GM19395 (cell line): Measurements from ENCODE around the gene CIT.
"Not testable (repeated sequence)": the region's sequence is repeated elsewhere in the genome, so short reads cannot be mapped to it uniquely, and the experiment has no call there.

Source experiments
- ATAC-seq: cut with Tn5 transposase; IDR thresholded peaks from one replicate; pipeline ENCODE4 v1.9.1; 2021; ENCODE audit warnings: mild to moderate bottlenecking, moderate library complexity; ENCODE audit not compliant: unreplicated experiment

Gene CIT

DNA sequence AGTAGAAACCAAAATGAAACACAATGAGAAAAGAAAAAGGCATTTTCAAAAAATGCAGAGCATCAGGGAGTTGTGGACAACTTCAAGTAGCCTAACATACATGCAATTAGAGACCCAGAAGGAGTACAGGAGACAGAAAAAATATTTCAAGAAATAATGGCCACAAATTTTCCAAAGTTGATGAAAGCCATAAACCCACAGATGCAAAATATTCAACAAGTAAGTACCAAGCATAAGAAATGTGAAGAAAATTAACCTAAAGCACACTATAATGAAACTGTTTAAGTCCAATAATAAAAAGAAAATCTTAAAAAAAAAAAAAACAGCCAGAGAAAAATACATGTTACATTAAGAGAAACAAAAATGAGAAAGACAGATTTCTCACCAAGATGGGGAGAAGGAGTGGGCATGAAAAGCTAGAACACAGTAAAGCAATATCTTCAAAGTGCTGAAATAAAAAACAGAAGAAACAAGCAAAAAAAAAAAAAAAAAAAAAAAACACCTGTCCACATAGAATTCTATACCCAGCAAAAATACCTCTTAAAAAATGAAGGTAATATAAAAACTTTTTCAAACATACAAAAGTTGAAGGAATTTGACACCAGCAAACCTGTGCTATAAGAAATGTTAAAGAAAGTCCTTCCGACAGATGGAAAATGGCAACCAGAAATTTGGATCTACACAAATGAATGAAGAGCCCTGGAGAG lies 132.1 kb downstream of the CIT start:
- ATAC-seq = no peak

DNA sequence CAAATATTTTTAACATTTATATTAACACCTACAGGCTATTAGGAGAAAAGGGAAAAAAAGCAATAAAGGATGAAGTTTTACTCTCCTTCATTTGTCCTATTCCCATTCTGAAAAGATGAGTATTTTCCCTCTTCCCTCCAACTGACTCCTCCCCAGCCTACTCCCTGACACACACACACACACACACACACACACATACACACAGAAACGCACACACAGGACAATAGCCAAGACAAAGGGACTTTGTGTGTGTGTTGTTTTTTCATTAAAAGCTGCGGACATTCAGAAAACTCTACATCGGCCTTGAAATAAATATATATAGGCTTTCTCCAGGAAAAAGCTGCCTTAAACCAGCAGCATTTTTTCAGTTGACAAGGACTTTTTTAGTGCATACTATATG lies 134.4 kb downstream of the CIT start:
- ATAC-seq = no peak

DNA sequence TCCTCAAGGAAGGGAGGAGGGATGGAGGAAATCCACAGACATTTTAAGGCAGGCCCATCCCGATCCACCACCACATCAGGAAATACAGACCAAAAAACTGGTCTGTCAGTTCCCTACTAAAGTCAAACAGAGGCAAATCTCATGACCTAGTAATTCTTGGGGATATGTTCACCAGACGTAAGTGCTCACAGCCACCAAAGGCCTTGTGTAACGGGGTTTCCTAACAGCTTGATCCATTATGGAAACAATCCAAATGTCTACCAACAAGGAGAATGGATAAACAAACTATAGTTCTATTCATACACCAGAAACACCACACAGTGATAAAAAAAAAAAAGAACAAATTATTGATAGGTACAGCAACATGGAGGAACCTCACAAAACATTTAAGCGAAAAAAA lies 136.3 kb downstream of the CIT start:
- no peak for ATAC-seq

DNA sequence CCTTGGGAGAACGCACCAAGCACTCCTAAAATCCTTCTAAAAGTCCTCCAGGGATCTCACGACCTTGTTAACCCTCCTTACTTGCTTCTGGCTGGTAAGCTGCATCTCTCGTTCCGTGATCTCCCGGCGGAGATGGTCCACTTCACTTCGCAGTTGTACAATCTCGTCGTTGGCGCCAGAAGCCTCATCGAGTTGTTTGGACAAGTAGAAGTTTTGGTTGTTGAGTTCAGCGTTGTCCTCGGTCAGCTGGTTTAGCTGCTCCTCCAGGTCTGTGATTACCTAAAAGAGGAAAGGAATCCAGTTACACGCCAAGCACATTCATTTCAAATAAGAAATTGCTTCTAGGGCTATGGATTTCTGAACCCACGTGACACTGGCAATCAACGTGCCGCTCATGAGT lies 142.0 kb downstream of the CIT start:
- ATAC-seq = no peak

DNA sequence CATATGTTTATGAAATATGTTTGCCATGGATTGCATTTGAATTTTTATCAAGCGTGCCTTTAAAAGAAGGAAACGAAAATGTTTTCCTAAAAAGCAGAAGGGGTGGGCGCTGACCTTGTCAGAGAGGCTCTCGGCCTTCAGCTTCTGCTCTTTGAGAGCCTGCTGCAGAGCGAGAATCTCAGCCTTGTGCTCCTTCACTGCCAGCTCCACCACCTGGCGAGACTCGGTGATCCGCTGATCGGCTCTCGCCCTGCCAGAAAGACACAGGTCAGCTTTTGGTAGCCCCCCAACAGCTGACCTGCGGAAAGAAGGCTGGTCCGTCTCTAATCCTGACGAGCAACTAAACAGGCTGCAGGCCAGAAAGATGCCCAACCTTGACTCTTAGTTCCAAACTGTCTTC lies 146.7 kb downstream of the CIT start:
- ATAC-seq = no peak

DNA sequence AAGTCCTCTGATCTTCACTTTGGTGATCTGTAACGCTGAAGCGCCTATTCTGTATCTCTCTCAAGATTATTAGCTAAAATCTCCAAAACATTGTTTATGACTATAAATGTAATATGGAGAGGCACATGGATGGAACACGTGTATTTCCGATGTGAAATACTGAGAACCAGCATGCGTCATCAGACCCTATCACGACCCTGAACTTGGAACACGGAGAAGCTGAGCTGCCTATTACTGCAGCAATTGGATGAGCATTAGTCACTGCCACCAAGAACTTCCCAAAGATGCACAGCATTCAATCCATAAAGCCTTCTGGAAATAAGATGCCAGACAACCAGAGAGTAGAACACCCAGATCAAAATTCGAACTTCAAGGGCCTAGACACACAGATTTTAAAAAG lies 147.2 kb downstream of the CIT start:
- ATAC-seq = no peak

DNA sequence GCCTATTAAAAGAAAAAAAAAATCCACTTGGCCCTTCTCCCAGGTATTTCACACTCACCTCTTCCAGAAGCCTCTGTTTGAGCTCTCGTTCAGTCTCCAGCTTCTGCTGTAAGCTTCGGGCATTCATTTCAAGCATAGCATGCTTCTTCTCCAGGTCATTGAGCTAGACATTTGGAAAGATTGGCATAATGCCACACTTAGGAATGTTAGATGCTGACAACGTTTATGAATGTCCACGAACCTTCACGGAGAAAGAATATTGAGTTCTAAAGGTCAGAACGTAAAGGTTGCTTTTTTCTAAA lies 148.7 kb downstream of the CIT start:
- ATAC-seq = no peak

DNA sequence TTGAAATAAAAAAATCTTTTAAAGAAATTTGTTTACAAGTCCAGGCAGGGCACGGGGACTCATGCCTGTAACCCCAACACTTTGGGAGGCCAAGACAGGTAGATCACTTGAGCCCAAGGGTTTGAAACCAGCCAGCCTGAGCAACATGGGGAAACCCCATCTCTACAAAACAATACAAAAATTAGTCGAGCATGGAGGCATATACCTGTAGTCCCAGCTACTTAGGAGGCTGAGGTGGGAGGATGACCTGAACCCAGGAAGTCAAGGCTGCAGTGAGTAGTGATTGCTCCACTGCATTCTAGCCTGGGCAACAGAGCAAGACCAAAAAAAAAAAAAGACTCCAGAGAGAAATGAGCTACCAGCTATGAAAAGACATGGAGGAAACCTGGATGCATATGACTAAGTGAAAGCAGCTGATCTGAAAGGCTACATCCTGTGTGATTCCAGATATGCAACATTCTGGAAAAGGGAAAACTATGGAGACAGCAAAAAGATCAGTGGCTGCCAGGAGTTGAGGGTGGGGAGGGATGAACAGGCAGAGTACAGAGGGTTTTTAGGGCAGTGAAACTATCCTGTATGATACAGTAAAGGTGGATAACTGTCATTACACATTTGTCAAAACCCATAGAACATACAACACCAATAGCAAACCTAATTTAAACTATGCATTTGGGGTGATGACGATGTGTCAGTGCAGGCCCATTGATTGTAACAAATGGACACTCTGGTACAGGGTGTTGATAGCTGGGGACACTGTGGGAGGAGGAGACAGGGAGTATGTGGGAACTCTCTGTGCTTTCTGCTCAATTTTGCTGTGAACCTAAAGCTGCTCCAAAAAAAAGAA lies 149.3 kb downstream of the CIT start:
- ATAC-seq = no peak

DNA sequence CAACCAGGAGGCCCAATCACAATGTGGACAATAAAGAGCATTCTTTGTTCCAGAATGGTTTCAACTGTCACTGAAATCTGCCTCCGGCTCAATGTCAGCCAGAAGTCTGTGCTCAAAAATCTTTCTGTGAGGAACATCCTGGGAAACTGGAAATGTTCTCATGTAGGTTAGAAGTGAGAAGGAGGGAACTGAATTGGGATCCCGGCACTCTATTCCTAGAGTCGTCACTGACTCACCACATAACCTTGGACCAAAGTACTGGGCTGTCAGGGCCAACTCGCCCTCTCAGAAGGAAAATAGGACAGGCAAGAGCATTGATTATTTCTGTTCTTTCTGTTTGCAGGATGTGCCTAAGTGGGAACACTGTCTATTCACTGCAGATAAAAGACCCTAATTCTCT lies 151.6 kb downstream of the CIT start:
- no peak for ATAC-seq

DNA sequence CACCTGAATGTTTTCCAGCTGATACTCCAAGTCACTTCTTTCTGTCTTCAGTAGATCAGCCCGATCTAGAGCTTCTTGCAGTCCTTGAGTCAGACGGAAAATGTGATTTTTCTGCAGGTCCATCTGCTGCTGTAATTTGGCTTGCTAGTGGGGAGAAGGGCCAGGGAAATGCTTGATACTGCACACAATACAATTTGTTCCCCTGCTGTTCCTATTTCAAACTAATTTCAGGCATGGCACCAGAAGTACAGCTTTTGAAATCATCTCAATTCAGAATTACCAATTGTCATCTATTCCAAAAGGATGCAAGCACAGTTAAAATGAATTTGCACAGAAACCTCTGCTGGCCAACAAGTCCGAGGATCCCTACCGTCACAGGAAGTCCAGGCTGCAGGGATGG lies 155.8 kb downstream of the CIT start:
- ATAC-seq = no peak

DNA sequence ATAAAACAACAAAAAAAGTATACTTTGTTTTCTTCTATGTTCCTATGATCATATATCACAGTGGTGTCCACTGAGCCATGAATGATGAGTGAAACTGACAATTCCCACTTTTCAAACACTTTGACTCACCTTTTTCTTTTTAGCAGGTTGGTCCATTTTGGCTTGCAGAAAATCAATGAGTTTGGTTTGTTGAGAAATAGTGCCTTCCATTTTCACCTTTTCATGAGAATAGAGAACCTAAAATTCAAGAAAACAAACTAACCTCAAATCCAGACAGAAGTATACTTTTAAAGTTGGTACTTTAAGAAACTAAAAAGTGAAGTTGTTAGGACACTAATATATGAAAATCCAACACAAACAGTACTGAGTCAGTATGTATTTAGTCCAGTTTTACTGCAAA lies 156.8 kb downstream of the CIT start:
- ATAC-seq = no peak

DNA sequence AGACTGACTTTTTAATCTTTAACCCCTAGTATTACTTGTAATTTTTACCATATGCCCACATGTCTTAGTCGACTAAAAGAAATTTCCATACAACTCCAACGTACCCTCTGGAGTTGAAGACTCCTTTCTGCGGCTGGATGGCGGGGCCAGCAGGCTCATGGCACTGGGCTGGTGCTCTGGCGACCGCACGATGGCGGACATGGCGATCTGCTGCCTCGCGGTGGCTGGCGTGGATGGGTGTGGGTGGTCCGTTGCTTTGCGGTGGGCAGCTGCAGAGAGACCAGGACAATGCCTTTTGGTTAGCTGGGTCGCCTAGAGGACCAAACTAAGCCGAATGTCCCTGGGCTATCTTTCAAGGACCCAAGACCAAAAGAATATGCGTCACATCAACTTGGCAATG lies 159.0 kb downstream of the CIT start:
- ATAC-seq = no peak

DNA sequence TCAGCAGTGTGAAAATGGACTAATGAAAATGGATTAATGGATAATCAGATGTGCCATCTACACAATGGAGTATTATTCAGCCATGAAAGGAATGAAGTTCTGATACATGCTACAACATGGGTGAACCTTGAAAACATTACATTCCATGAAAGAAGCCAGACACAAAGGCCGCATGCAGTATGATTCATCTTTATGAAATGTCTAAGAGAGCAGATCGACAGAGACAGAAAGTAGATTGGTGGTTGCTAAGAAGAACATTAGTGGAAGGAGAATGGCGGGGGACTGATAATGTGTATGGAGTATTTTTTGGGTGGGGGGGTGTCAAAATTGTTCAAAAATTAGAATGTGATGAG lies 161.9 kb downstream of the CIT start:
- ATAC-seq = no peak

DNA sequence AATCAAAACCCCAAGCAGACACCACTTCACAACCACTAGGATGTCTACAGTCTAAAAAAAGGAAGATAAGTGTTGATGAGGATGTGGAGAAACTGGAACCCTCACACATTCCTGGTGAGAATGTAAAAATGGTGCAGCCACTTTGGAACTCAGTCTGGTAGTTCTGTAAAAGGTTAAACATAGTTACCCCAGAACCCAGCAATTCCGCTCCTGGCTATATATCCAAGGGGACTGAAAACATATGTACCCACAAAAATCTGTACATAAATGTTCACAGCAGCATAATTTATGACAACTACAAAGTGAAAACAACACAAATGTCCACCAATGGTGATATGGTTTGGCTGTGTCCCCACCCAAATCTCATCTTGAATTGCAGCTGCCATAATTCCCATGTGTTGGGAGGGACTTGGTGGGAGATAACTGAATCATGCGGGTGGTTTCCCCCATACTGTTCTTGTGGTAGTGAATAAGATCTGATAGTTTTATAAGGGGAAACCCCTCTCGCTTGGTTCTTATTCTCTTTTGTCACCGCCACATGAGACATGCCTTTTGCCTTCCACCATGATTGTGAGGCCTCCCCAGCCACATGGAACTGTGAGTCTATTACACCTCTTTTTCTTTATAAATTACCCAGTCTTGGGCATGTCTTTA lies 162.4 kb downstream of the CIT start:
- no peak for ATAC-seq

DNA sequence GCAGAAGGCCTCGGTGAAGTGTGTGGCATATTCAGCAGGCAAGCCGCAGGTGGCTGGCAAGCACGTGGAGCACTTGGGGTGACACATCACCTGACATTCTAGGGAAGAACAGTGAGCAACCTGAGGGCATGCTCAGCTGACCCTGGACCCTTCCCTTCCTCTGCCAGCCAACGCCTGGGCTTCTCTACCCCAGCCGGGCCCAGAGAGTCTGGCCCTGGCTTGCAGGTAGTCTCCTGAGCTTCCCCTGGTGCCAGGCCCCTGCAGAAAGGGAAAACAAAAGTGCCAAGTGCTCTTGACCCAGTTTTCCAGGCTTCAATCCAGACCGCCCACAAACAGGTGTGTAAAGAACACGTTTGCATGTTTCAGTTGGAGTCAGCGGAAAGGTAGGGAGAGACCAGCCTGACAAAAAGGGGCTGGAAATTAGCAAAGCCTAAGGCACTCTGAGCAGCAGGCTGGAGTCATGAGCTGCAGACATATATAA lies 163.5 kb downstream of the CIT start:
- ATAC-seq = no peak

DNA sequence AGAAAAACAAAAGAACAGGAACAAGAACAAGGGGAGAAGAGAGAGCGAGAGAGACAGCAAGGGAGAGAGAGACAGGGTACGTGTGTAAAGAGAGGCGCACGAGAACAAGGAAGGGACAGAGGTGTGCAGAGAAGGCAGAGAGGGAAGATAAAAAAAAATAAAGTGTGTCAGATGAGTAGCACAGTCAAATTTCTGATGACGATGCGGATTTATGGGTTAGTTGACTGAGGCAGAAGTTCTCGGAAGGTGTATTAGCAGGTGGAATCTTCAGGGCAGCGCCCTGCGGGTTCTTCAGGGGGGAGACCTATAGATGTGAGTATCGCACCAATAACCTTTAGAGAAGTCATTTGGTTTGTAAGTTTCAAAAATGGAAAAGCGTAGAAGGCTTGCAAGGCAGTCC lies 164.4 kb downstream of the CIT start:
- no peak for ATAC-seq

DNA sequence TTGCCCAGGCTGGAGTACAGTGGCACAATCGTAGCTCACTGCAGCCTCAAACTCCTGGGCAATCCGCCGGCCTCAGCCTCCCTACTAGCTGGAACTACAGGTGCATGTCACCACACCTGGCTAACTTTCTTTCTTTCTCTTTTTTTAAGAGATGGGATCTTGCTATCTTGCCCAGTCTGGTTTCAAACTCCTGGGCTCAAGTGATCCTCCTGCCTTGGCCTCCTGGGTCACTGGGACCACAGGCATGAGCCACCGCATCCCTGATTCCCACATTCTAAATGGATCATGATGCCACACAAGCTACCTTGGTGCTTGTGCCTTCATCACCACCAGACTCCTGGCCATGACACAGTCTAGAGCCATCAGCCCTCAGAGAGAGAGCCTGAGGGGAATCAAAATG lies 165.4 kb downstream of the CIT start:
- ATAC-seq = no peak

DNA sequence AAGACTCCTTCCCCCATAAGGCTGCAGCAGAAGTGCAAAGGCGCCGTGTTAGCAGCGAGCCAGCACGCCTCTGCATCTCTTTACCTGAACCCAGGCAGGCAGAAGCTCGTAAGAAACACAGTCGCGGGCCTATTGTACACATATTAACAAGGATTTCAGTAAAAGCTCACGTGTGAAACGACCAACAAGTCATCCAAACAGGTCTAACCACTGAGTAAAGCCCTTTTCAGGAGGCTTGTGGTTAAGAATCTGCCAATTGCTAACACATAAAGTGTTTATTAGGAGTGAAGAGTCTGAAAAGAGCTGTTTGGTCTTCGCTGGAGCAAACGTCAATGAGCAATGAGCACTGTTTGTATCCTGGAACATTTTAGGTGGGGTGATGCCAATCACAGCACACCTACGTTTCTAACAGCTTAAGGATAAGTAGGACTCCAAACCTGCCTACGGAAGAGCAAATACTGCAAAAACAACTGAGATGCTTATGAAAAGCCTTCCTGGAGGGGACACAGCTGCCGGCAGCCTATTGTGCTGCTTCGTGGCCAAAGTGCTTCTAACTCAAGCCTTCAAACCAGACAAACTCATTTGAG lies 166.1 kb downstream of the CIT start:
- ATAC-seq = no peak

DNA sequence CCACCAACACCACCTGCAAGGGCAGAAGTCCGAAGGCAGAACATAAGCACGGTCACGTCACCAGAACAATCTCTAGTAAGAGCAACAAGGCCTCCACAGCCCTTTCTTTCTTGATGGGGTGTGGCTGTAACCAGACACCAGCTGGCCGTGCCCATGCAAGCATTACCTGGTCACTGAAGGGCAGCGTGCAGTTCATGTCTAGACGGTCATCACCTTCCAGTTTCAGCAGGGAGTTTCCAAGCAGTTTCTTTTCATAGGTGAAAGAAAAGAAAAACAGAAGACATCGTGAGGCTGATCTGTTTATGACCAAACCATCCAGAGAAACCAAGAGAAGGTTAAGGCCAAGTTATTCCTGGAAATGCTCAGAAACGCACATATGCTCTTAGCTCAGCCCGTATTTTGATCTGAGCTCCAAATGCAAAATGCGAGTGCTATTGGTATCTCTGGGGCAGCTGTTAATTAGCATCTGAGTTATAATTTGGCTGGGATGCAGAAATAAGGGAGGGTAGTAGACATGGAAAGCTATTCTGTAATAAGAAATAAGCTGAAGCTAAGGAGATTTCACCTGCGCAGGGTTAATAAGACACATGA lies 166.7 kb downstream of the CIT start:
- no peak for ATAC-seq

DNA sequence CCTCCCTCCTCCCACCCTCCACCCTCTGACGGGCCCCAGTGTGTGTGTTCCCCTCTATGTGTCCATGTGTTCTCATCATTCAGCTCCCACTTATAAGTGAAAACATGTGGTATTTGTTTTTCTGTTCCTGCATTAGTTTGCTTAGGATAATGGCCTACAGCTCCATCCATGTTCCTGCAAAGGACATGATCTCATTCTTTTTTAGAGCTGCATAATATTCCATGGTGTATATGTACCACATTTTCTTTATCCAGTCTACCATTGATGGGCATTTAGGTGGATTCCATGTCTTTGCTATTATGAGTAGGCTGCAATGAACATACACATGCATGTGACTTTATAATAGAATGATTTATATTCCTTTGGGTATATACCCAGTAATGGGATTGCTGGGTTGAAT lies 170.7 kb downstream of the CIT start:
- not testable (repeated sequence) for ATAC-seq

DNA sequence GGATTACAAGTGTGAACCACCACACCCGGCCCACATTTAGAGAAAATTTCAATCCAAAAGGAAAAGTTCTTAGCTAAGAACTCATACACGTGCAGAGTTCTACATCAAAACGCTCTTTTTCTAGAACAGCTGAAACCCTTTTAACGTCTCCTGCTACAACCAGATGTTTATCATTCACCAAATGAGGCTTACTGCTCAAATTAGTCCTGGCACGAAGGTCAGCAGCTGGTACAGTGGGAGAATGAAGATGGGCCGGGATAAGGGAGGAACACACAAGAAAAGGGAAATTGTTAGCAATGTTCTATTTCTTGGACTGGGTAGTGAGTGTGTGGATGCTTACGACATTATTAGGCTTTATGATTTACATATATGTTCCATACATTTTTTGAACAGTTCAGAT lies 171.9 kb downstream of the CIT start:
- ATAC-seq = no peak
